ENCODE measurements around the gene RABL6.
"Not testable (repeated sequence)": the region's sequence is repeated elsewhere in the genome, so short reads cannot be mapped to it uniquely, and the experiment has no call there.

RABL6 gene

DNA sequence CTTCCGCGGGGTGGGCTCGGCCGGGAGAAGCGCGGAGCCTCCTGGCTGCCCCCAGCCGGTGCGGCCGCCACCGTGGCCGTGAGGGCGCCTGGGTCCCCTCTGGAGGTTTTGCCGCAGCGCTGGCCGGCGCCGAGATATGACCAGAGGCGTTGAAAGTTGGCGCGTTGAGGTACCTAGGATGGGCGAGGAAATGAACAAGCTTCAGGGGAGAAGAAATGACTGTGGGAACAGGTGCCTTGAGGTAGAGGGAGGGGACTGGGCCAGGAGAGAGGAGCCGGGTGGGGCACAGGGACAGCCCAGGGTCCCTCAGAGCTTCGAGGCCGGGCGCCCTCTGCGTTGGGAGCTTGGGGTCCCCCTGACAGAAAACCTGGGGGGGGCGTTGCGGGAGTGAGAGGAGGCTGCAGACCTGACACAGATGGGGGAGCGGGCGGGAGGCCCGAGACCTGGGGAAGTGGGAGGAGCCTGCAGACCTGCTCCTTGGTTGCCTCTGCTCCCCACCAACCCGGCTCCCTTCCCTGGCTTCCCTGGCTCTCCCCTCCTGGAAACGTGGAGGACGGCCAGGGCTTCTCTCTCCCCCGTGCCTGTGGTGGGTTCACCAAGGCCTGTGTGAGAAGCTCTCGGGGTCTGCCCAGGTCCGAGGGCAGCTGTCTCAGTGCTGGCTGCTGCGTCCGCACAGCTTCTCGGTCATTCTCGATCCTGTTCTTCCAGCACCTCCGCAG is 14.2 kb downstream of the RABL6 start:
- DNase-seq (ENCODE audit: low read depth) = no peak

DNA sequence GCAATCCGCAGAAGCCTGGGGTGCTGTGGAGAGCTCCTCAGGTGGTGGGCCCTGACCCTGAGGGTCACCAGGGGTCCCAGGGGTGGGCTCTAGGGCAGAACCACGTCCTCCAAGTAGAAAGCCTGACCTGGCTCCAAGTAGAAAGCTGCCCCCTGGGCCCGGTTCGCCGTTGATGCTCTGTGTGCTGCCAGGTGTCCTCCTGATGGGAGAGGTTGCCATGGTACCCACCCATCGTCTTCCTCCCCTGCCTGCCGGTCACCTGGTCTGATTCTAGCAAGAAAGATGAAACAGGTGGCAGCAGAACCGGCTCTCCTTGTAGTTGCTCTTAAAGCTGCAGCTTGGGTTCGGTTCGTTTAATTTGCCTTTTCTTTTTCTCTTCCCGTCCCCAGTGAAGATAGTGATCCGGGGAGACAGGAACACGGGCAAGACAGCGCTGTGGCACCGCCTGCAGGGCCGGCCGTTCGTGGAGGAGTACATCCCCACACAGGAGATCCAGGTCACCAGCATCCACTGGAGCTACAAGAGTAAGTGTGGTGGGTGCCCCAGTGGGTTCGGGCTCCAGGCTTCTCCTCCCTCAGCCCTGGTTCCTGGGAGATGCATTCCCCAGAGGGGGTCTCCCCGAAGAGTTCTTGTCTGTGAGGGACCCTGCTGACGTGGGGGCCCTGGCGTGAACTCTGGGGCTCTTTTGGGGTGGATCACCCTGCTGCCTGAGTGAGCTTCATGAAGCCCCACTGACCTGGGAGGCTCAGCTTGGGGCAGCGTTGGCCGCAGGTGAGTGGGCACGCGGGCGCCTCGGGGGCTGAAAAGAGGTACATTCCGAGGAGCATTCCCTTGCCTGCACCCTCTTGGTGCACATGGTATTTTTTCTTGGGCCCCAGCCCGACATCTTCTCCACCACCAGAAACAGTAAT is 15.6 kb downstream of the RABL6 start:
- no peak for DNase-seq (ENCODE audit: low read depth)

DNA sequence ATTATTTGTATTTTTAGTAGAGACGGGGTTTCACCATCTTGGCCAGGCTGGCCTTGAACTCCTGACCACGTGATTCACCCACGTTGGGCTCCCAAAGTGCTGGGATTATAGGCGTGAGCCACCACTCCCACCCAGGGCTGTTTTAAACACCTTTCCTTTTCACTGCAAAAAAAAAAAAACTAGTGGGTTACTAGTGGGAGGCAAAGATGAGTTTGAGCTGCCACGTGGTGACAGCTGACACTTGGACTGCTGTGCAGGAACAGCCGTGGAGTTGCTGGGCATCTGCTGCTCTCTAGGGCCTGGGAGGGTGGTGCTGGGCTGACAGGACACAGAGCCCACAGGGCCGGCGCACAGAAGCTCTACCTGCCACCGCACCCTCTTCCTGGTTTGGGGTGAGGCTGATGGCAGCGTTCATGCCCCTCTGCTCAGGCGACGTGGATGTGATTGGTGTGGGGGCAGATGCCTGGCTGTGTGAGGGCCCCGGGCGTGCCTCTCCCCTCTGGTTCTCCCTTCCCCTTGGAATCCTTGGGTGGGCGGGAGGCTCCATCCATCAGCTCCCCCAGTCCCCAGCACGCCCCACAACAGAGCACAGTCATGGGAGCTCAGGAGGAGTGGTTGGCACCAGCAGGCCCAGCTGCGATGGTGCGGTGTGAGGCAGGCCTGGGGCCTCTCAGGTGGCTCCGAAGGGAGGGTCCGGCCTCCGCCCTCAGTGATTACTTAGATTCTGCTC is 16.9 kb downstream of the RABL6 start:
- DNase-seq (ENCODE audit: low read depth) = no peak

DNA sequence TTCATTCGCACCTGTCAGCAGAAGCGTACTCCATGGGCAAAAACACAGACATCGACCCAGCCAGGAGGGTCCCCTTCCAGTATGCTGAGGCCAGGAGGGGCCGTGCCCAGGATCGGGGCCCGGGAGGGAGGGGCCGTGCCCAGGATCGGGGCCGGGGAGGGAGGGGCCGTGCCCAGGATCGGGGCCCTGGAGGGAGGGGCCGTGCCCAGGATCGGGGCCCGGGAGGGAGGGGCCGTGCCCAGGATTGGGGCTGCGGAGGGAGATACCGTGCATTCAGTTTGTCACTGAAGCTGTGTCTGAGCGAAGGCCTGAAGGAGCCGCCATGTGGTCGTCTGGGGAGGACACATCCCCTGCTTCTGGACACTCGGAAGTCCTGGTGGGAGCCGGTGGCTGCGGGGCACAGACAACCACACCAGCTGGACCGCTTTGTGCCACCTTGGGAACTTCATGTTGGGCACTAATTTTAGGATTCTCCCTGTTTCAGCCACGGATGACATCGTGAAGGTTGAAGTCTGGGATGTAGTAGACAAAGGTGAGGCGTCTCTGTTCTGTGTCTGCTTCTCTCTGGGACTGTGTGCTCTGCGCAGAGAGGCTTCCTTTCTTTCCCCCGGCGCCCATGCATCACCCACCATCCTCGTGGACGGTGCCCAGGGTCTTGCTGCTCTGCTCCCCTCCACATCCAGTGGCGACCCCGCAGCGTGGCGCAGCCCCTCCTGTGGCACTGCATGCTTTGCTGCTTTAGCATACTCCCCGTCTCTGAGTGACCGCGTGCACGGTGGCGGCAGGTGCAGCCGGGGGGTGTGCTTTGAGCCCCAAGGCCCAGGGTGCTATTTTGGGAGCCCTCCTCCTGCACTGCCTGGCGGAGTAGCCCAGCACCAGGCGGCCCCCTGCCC is 17.8 kb downstream of the RABL6 start:
- no peak for DNase-seq (ENCODE audit: low read depth)

DNA sequence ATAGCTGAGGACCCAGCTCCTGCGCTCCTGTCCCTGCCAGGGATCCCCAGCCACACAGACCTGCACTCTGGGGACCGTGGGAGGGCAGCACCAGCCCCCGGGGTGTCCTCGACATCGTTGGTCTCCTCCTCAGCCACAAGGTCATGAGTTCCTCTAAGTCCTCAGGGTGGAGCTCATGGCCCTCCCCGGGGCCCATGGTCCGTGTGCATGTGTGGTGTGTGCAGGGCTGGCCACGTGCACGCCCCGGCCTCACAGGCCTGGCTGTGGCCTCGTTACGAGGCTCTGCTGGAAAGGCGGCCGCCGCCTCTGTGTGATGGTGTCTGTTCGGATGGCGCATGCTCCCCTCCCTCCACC is 18.4 kb downstream of the RABL6 start:
- DNase-seq (ENCODE audit: low read depth) = no peak

DNA sequence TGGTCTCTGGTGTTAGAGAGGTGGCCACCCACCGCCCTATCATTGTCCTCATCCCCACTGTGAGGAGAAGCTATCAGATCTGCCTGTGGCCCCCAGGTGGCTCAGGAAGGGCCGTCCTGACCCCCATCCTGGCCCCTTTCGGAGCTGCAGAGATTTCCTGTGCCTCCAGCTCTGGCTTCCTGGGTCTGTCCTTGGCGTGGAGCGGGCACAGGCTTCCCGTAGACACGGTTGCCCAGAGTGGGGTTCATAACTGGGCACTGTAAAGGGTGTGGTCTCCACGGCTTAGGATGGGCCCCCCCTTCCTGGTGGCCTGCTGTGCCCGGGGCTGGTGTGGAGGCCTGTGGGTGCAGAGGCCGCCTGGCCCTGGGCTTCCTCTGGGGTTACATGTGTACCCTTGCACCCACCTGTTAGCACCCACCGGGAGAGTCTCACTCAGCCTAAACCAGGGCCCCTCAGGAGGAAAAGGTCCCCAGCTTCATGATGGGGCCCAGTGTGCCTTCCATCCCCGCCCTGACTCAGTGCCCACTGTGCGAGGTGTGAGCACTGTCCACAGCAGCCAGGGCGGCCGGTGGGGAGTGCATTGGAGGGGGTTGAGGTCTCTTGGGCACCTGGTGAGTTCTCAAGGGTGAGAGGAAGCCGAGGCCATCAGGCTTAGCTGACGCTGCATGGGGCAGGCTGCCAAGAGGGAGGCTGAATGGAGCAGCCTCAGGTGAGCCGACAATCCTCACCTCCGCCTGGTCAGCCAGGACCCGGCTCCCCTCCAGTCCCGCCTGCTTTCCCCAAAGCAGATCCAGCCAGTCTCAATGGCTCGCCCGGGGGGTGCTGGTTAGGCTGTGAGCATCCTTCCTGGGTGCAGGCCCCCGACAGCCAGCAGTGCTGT is 19.2 kb downstream of the RABL6 start:
- DNase-seq (ENCODE audit: low read depth) = no peak

DNA sequence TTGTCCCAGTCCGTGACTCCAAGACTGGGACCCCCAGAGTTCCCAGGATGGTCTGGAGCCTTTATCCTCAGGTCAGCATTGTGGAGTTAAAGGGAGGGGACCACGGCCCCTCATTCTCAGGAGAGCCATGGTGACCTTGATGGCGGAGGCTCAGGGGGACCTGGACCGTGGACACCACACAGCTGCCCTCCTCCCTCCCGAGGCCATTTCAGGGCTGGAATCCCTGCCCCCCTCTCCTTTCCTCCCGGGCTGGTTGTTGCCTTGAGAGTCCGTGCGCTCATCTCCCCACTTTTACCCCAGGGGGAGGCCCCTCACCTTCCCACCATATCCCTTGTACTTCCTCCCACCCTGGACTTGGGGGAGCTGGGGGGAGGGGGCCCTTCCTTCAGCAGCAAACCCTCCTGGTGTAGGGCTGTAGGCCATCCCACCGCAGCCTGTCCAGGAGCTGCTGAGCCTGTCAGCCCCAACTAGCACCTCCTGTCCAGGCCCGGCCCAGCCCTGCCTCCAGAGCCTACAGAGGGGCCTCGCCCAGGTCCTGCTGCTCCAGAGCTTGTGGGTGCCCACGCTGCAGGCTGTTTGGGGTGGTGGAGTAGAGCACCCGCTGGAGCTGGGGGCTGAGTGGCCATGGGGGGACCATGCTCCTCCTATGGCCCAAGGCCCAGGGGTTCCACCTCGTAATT is 20.2 kb downstream of the RABL6 start:
- DNase-seq (ENCODE audit: low read depth) = no peak

DNA sequence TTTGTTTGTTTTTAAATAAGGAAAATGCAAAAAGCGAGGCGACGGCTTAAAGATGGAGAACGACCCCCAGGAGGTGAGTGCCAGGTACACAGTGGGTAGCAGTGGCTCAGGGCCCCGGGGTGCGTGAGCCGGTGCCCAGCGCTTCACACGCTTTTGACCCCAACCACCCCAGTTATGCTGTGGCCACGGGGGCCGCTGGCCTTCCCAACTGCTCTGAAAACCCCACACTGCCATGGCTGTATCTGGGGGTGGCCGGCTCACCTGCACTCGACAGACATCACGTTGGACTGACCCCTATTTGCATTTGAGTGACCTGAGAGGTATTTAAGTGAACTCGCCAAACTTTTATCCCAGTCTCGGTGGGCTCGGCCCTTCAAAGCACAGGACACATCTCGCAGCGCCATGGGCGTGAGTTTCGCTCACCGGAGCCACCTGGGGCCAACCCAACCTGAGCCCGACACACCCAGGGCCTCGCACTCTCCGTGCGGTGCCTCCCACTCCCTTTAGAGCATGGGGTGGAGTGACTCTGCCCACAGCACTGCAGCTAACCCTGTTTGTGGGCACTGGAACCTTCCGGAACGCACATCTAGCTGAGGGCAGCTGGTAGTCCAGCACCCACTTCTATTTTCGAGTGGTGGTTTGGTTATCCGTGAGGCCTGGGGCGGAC is 20.9 kb downstream of the RABL6 start:
- DNase-seq (ENCODE audit: low read depth) = no peak

DNA sequence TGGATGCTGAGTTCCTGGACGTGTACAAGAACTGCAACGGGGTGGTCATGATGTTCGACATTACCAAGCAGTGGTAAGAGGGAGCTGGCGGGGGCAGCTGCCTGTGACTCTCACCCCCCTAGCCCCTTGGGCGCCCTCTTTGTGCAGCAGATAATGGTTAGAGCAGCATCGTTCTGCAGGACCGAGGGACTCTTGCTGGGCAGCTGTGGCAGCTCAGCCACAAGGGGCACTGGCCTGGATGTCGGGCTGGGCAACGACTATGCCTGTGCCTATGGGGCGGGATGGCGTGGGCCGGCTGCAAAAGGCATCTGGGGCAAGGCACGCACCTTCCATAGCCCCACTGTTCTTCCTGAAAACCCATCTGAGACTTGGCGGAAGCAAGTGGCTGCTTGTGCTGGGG is 21.7 kb downstream of the RABL6 start:
- DNase-seq (ENCODE audit: low read depth) = no peak

DNA sequence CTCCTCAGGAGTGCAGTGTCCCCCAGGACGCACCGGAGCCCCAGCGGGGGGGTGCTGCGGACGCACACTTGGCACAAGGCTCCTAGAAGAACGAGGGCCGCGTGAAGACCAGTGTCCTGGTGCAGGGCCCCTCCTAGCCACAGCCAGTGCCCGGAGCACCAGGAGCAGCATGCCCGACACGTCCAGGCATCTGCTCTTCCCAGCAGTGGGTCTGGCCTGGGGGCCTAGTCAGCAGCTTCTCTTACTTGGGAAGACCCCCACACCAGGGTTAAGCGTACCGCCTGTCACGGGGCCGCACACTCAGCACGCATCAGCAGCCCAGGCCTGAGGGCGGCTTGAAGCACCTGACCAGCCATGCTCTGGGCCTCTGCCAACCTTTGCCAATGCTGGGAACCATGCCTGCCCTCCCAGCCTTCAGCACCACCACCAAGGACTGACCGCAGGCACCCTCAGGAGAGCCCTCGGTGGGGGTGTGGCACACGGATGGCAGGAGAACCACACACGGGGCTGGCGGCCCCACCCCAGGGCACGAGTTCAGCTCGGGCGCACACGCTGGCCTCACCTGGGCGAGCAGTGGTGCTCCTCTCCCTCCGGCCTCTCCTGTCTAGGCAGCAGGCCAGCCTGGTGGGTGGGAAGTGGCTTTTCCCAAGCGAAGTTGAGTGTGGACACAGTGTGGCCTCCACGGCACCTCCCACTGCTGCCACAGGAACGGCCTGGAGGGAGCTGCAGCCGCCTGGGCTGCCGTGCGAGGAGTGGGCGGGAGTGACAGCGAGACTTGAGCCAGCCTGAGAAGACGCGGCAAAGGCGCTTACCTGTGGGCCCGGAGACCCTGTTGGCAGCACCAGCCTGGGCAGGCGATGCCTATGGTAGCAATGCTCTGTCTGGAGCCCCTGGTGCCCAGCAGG is 22.5 kb downstream of the RABL6 start:
- no peak for DNase-seq (ENCODE audit: low read depth)

DNA sequence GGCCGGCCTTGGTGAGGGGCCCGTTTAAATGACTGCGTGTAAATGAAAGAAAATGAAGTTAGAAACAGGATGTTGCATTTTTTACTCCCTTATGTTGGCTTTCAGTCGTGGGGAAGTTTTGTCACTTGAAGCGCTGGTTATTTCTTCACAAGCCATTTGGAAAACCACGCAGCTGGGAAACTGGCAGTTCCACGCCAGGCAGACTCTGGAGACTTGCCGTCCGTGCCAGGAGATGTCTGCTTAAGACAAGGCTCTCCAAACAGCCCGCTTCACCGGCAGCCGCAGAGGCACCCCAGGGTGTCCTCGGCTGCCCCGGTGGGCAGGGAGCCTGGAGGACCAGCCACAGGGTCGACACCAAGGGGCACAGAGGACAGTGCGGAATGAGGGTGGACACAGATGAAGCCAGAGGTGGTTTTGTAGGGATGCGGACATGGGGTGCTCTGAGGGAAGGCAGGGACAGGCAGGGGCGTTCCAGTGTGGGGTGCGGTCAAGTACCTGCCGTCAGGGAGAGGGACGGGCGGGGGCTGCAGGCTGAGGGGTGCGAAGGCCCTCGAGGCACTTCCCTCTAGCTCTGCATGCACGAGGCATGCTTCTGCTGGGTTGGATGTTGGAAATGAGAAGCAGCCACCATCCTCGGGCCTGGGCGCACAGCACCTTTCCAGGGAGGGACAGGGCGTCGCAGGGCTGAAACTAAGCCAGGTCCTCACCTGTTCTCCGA is 23.4 kb downstream of the RABL6 start:
- no peak for DNase-seq (ENCODE audit: low read depth)

DNA sequence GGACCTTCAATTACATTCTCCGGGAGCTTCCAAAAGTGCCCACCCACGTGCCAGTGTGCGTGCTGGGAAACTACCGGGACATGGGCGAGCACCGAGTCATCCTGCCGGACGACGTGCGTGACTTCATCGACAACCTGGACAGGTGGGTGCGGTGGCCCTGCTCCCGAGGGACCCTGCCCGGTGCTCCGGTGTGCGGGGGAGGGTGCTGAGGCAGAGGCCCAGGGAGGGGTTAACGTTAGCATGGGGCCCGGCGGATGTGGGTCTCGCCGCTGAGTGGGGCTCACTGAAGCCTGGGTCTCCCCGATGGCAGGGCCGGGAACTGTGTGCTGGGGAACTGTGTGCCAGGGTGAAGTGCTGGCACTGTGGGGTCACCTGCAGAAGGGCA is 24.0 kb downstream of the RABL6 start:
- no peak for DNase-seq (ENCODE audit: low read depth)

DNA sequence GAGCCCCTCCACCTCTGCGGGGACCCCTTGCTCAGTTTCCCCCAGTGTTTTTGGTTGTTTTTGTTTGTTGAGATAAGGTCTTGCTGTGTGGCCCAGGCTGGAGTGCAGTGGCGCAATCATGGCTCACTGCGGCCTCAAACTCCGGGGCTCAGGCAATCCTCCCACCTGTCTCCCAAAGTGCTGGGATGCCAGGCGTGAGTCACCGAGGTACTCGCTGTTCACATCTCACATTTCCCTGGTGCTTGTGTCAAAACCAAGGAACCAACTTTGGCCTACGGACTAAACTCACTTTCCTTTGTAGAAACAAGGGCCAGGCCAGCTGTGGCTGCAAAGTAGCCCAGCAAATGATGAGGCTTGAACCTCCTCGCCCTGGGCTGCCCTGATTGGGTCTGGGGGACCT is 24.8 kb downstream of the RABL6 start:
- no peak for DNase-seq (ENCODE audit: low read depth)

DNA sequence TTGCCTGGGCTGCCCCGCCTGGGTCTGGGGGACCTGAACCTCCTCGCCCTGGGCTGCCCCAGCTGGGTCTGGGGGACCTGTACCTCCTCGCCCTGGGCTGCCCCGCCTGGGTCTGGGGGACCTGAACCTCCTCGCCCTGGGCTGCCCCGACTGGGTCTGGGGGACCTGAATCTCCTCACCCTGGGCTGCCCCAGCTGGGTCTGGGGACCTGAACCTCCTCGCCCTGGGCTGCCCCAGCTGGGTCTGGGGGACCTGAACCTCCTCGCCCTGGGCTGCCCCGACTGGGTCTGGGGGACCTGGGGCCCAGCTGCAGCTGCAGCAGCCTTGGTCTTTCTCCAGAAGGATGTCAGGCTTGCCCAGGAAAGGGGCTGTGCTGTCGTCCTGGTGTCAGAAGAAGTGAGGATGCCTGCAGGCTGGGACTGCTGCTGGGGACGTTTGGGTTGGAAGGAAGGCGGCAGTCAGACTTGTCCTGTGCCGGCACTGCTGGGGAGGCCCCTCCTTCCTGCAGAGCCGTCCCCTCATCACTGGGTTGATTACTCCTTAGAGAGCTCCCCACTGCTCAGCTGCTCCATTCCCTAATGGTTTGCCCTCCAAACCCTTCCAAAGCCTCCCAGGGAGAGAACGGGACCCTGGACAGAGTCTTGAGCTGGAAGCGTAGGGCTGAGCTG is 25.8 kb downstream of the RABL6 start:
- DNase-seq (ENCODE audit: low read depth) = not testable (repeated sequence)

DNA sequence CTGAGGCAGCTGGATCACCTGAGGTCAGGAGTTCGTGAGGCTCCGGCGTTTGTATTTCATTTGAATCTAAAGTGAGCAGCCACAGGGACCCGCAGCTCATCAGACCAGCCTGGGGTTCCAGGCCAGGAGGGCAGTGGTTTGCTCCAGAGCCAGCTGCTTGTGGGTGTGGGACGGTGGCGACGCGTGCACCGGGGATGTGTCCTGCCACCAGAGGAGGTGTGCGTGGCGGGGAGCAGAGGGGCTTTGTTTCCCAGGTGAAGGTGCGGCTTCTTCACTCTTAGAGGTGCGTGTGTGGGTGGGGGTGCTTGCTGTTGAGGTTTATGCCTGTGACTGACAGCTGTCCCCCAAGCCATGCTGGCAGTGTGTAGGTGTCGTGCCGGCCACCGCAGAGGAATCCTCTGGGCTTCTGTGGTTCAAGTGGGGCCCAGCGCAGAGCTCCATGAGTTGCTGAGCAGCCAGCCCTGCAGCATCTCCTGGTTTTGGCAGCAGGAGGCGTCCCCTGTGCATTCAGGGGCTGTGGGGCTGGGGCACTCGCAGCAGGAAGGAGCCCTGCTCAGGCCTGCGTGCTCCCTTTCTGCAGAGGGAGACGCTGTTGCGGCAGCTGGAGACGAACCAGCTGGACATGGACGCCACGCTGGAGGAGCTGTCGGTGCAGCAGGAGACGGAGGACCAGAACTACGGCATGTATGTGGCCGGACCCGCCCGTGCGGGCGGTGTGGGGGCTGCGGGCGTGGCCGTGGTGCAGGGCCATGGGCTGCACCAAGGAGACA is 27.6 kb downstream of the RABL6 start:
- DNase-seq (ENCODE audit: low read depth) = no peak

Data from HS-5 (cell line).